Measurements from ENCODE around the gene JARID2. TPM values are rescaled to one million over a fixed set of nuclear protein-coding genes. Genes with fewer than 3 reads are reported as not detected.

The JARID2 gene
- total RNA-seq, 1 experiment from 2014 or later: 180 TPM

GRCh38 chr6:15389084-15389764, 143.4 kb downstream of the JARID2 start:
- Mint-ChIP-seq H3K4me1 (peaks cover 92% of the 10 kb centered on the region), H3K27me3 (ENCODE audit: low read depth) (no peaks in the 10 kb centered on the region), H3K4me3 (no peak overlapping the region), H3K36me3 (0 out of 2 replicates have a peak, but pooled peaks cover 3% of the 10 kb centered on the region), H3K9me3 (no peaks in the 10 kb centered on the region), H3K27ac (peak overlapping the region; percentile 20; the same call in 1 of the 2 replicates)
- ChIA-PET POLR2A (no interaction called here), CTCF (interaction anchor here (0.7 to 1.6 kb wide), 14 partner anchors 11 to 1260 kb away, joined by 3 to 6 read pairs (median 4); partner anchors contain the start of gene JARID2)
- ATAC-seq (no peak), DNase-seq (ENCODE audit: low spot score) (no peak)
- no peak for TF ChIP-seq CBFB (CRISPR knock-in tag; IDR thresholded peaks at IDR 0.05; ENCODE audit: low read depth)
- TF ChIP-seq ESRRA (CRISPR knock-in tag; IDR thresholded peaks at IDR 0.05; ENCODE audit: borderline replicate concordance): no peak
- no peak for TF ChIP-seq HMGA2 (CRISPR knock-in tag; IDR thresholded peaks at IDR 0.05)
- no peak for TF ChIP-seq TCF7 (CRISPR knock-in tag; IDR thresholded peaks at IDR 0.05; ENCODE audit: low read depth)
- no peak for TF ChIP-seq CREB1 (CRISPR knock-in tag; IDR thresholded peaks at IDR 0.05)
- TF ChIP-seq FOXK1 (CRISPR knock-in tag; IDR thresholded peaks at IDR 0.05): no peak
- TF ChIP-seq NFYB (CRISPR knock-in tag; conservative IDR thresholded peaks at IDR 0.05; ENCODE audit: low read depth): no peak
- no peak for TF ChIP-seq ZBTB43 (CRISPR knock-in tag; IDR thresholded peaks at IDR 0.05)
- TF ChIP-seq RORB (CRISPR knock-in tag; IDR thresholded peaks at IDR 0.05): no peak
- TF ChIP-seq, protein P1, sequence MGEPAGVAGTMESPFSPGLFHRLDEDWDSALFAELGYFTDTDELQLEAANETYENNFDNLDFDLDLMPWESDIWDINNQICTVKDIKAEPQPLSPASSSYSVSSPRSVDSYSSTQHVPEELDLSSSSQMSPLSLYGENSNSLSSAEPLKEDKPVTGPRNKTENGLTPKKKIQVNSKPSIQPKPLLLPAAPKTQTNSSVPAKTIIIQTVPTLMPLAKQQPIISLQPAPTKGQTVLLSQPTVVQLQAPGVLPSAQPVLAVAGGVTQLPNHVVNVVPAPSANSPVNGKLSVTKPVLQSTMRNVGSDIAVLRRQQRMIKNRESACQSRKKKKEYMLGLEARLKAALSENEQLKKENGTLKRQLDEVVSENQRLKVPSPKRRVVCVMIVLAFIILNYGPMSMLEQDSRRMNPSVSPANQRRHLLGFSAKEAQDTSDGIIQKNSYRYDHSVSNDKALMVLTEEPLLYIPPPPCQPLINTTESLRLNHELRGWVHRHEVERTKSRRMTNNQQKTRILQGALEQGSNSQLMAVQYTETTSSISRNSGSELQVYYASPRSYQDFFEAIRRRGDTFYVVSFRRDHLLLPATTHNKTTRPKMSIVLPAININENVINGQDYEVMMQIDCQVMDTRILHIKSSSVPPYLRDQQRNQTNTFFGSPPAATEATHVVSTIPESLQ (CRISPR knock-in tag; IDR thresholded peaks at IDR 0.05): no peak
- no peak for TF ChIP-seq E2F1 (CRISPR knock-in tag; IDR thresholded peaks at IDR 0.05)
- no peak for TF ChIP-seq ZNF317 (CRISPR knock-in tag; IDR thresholded peaks at IDR 0.05; ENCODE audit: borderline replicate concordance, low read depth)
- TF ChIP-seq STAT6 (CRISPR knock-in tag; conservative IDR thresholded peaks at IDR 0.05; ENCODE audit: low read depth): no peak
- TF ChIP-seq MXD4 (CRISPR knock-in tag; IDR thresholded peaks at IDR 0.05; ENCODE audit: borderline replicate concordance): no peak
- TF ChIP-seq E2F5 (CRISPR knock-in tag; IDR thresholded peaks at IDR 0.05): no peak

All from WTC11 (cell line).